Astrocyte (in vitro differentiated cells and primary cell): ENCODE results near the gene MAS1L. TPM values are rescaled to one million over a fixed set of nuclear protein-coding genes. Genes with fewer than 3 reads are reported as not detected.

ENCODE experiments used
- DNase-seq: peaks from one replicate; pipeline ENCODE4 v3.0.0-alpha.2; 2010; ENCODE audit warnings: low read depth
- FAIRE-seq: peaks from 2 replicates; lab custom pipeline; 2011; peaks lifted over from hg19 to GRCh38; lab: Jason Lieb, UNC
- H2AFZ ChIP-seq: 2 replicates; pipeline ENCODE4 v1.6.0; 2012; ENCODE audit warnings: low read depth, low read length, inconsistent platforms
- H3K27ac ChIP-seq: 2 replicates; pipeline ENCODE4 v1.5.1; 2011; ENCODE audit warnings: low read depth, low read length, inconsistent platforms
- H3K27me3 ChIP-seq: 2 replicates; pipeline ENCODE4 v1.6.0; 2011; ENCODE audit warnings: low read length, inconsistent platforms; ENCODE audit not compliant: insufficient read depth
- H3K36me3 ChIP-seq: 2 replicates; pipeline ENCODE4 v1.5.1; 2011; ENCODE audit warnings: low read length, inconsistent platforms; ENCODE audit not compliant: insufficient read depth
- H3K4me1 ChIP-seq: 2 replicates; pipeline ENCODE4 v1.5.1; 2011; ENCODE audit warnings: low read length, inconsistent platforms; ENCODE audit not compliant: insufficient read depth
- H3K4me2 ChIP-seq: 2 replicates; pipeline ENCODE4 v1.6.0; 2012; ENCODE audit warnings: low read length, inconsistent platforms
- H3K4me3 ChIP-seq: 2 replicates; pipeline ENCODE4 v1.5.1; 2011; ENCODE audit warnings: low read depth, mild to moderate bottlenecking, low read length, inconsistent platforms; ENCODE audit not compliant: insufficient read depth
- H3K79me2 ChIP-seq: 2 replicates; pipeline ENCODE4 v1.6.0; 2012; ENCODE audit warnings: mild to moderate bottlenecking, low read length, inconsistent platforms; ENCODE audit not compliant: insufficient read depth
- H3K9ac ChIP-seq: 2 replicates; pipeline ENCODE4 v1.6.0; 2012; ENCODE audit warnings: mild to moderate bottlenecking, low read length, inconsistent platforms
- H3K9me3 ChIP-seq: 2 replicates; pipeline ENCODE4 v1.5.1; 2012; ENCODE audit warnings: low read depth, mild to moderate bottlenecking, low read length, inconsistent platforms; ENCODE audit not compliant: insufficient read depth
- H4K20me1 ChIP-seq: 2 replicates; pipeline ENCODE4 v1.6.0; 2012; ENCODE audit warnings: low read length, inconsistent platforms; ENCODE audit not compliant: insufficient read depth
- H3K27ac Mint-ChIP-seq: one replicate; pipeline ENCODE4 v1.8.0; 2021; ENCODE audit warnings: mild to moderate bottlenecking, mixed read lengths; ENCODE audit not compliant: unreplicated experiment
- H3K27me3 Mint-ChIP-seq: one replicate; pipeline ENCODE4 v1.8.0; 2021; ENCODE audit warnings: low read depth, mixed read lengths; ENCODE audit not compliant: unreplicated experiment
- H3K36me3 Mint-ChIP-seq: one replicate; pipeline ENCODE4 v1.8.0; 2021; ENCODE audit warnings: low read depth, mixed read lengths; ENCODE audit not compliant: unreplicated experiment
- H3K4me1 Mint-ChIP-seq: one replicate; pipeline ENCODE4 v1.8.0; 2021; ENCODE audit warnings: low read depth, mixed read lengths; ENCODE audit not compliant: unreplicated experiment
- H3K4me3 Mint-ChIP-seq: one replicate; pipeline ENCODE4 v1.8.0; 2021; ENCODE audit warnings: mild to moderate bottlenecking, moderate library complexity, mixed read lengths; ENCODE audit not compliant: unreplicated experiment
- H3K9me3 Mint-ChIP-seq: one replicate; pipeline ENCODE4 v1.8.0; 2021; ENCODE audit warnings: mild to moderate bottlenecking, mixed read lengths; ENCODE audit not compliant: unreplicated experiment
- CTCF ChIP-seq: IDR thresholded peaks from 2 replicates; pipeline ENCODE4 v1.5.1; 2011; ENCODE audit warnings: low read depth, mild to moderate bottlenecking, inconsistent platforms, low read length, moderate library complexity; ENCODE audit not compliant: insufficient read depth
- EZH2 ChIP-seq: IDR thresholded peaks from 2 replicates; pipeline ENCODE4 v1.6.1; 2012; ENCODE audit warnings: mild to moderate bottlenecking, low read length, inconsistent platforms; ENCODE audit not compliant: insufficient read depth
- total RNA-seq: library from RNA; stranded (reverse); gene quantifications from 2 replicates; pipeline ENCODE4 v1.2.1, GENCODE V29; 2021

MAS1L gene
- total RNA-seq, 1 donor from 2014 or later = not detected

- Mint-ChIP-seq H3K9me3 (peaks cover 5% of the 10 kb centered on the region), H3K36me3 (peaks cover 1% of the 10 kb centered on the region), H3K4me3 (no peak overlapping the region), H3K27ac (no peak overlapping the region), H3K4me1 (peaks cover 14% of the 10 kb centered on the region), H3K27me3 (peaks cover 3% of the 10 kb centered on the region)
- FAIRE-seq (no peak), DNase-seq (no peak)
- Histone ChIP-seq H3K4me2 (no peak overlapping the region), H3K36me3 (no peaks in the 10 kb centered on the region), H3K9ac (no peak overlapping the region), H3K27ac (no peak overlapping the region), H4K20me1 (no peaks in the 10 kb centered on the region), H2AFZ (no peak overlapping the region), H3K4me1 (no peaks in the 10 kb centered on the region), H3K79me2 (no peaks in the 10 kb centered on the region), H3K9me3 (no peaks in the 10 kb centered on the region), H3K27me3 (no peaks in the 10 kb centered on the region), H3K4me3 (no peak overlapping the region)
- TF ChIP-seq CTCF = no peak
- TF ChIP-seq EZH2 = no peak
Observed at GRCh38 chr6:29495571-29495970, 7.8 kb upstream of the MAS1L start.

GRCh38 chr6:29494131-29494530, 6.4 kb upstream of the MAS1L start:
- Histone ChIP-seq H3K4me1 (no peaks in the 10 kb centered on the region), H4K20me1 (no peaks in the 10 kb centered on the region), H3K27me3 (no peaks in the 10 kb centered on the region), H3K4me3 (no peak overlapping the region), H3K79me2 (no peaks in the 10 kb centered on the region), H3K27ac (no peak overlapping the region), H3K9me3 (peaks cover 2% of the 10 kb centered on the region), H3K9ac (no peak overlapping the region), H2AFZ (no peak overlapping the region), H3K36me3 (no peaks in the 10 kb centered on the region), H3K4me2 (no peak overlapping the region)
- TF ChIP-seq EZH2 (no peak), CTCF (no peak)
- Mint-ChIP-seq H3K27me3 (peaks cover 3% of the 10 kb centered on the region), H3K9me3 (peaks cover 5% of the 10 kb centered on the region), H3K36me3 (peaks cover 1% of the 10 kb centered on the region), H3K27ac (no peak overlapping the region), H3K4me1 (peaks cover 14% of the 10 kb centered on the region), H3K4me3 (no peak overlapping the region)
- FAIRE-seq = no peak
- no peak for DNase-seq

GRCh38 chr6:29493261-29493660, 5.5 kb upstream of the MAS1L start:
- no peaks in the 10 kb centered on the region for H3K4me1 ChIP-seq
- no peak overlapping the region for H3K4me3 ChIP-seq
- Mint-ChIP-seq H3K4me3 (no peak overlapping the region), H3K36me3 (peaks cover 1% of the 10 kb centered on the region), H3K27me3 (peaks cover 3% of the 10 kb centered on the region), H3K4me1 (peaks cover 14% of the 10 kb centered on the region), H3K27ac (no peak overlapping the region), H3K9me3 (peaks cover 5% of the 10 kb centered on the region)
- H3K4me2 ChIP-seq = no peak overlapping the region
- no peak for DNase-seq
- H2AFZ ChIP-seq = no peak overlapping the region
- peaks cover 2% of the 10 kb centered on the region for H3K9me3 ChIP-seq
- no peak overlapping the region for H3K27ac ChIP-seq
- no peaks in the 10 kb centered on the region for H3K27me3 ChIP-seq
- TF ChIP-seq EZH2 (no peak), CTCF (no peak)
- no peak overlapping the region for H3K9ac ChIP-seq
- FAIRE-seq = no peak
- no peaks in the 10 kb centered on the region for H3K79me2 ChIP-seq
- no peaks in the 10 kb centered on the region for H4K20me1 ChIP-seq
- no peaks in the 10 kb centered on the region for H3K36me3 ChIP-seq
